Inferior parietal cortex (tissue), 1 donor: Measurements from ENCODE around the gene POLR1E.
"Not testable (repeated sequence)": the region's sequence is repeated elsewhere in the genome, so short reads cannot be mapped to it uniquely, and the experiment has no call there.

Experiments
- DNase-seq: peaks from one replicate; pipeline ENCODE4 v3.0.0-alpha.2; 2016; ENCODE audit errors: extremely low spot score

Gene POLR1E

DNA sequence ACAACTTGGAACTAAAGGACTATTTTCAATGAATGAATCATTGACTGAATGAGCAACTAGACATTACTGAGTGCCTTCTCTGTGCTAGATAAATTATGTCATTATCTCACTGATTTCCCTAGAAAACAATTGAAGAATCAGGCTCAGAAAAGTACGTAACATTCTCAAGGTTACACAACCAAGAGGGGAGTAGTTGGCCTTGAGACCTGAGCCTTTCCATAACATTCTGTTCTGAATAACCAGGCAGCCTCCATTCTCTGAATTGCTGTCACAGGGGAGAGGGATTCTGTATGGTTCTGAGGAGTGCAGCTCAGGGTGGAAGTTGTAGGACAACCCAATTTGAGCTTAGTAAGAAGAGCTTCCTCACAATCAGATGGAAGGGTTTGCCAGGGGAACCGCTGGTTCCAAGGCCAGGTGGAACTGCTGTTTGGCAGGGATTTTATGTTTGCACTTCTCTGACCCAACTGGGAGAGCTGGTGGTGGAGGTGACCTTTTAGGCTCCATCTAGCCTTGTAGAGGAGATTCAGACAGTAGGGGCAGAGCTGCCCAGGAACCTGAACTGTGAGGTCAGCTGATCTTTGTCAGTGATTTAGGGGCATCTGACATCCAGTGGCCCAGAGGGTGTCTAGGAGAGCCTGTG lies 16.3 kb downstream of the POLR1E start:
- no peak for DNase-seq

DNA sequence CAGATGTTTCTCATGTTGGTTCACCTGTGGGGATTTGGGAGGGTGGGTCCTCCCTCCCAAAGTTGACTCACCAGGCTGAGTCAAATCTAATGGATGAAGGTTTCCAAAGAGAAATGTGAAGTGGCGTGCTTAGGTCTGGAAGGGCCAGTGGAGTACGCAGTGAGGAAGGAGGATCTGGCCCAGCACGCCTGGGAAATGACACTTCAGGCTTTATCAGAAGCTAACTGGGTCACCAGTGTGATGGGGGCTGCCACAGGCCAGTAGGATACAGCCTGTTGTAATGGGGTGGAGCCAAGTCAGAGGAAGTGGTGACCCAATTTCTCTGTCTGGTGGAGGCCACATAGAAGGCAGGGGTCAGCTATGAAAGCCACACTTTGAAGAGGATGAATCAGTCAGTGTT lies 18.0 kb downstream of the POLR1E start:
- no peak for DNase-seq

DNA sequence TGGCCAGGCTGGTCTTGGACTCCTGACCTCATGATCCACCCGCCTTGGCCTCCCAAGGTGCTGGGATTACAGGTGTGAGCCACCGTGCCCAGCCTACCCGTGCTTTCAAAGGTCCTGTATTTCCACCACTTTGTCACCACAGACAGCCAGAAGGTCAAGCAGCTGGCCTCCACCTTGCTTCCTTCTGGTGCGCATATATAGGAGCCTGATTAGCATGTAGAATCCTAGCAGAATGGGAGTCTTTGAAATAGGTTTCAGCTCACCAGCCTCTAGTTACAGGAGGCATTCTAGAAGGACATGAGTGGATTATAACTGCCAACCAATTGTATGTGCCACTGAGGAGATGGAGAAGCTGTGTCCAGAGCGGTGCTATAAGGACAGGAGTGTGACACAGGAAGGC lies 18.9 kb downstream of the POLR1E start:
- DNase-seq, result no peak

DNA sequence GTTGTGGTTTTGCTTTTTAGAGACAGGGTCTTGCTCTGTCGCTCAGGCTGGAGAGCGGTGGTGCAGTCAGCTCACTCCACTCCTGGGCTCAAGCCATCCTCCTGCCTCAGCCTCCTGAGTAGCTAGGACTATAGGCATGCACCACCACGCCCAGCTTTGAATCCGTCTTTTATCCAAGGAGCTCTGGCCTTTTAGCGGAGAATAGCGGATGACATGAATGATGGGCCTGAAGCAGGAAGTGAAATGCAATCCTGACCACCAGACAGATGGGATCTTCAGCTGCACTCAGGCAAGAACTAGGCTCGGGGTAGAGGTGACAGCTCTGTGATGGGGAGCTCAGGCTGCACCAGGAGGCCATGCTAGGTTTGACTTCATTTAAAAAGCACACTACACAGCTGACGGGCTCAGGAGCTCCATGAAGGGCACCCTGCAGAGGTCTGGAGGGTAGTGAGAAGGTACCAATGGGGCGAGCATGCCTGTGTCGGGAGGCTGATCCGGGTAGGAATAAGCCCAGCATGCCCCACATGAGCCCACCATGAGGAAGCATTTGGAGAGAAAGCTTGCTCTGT lies 21.9 kb downstream of the POLR1E start:
- no peak for DNase-seq

DNA sequence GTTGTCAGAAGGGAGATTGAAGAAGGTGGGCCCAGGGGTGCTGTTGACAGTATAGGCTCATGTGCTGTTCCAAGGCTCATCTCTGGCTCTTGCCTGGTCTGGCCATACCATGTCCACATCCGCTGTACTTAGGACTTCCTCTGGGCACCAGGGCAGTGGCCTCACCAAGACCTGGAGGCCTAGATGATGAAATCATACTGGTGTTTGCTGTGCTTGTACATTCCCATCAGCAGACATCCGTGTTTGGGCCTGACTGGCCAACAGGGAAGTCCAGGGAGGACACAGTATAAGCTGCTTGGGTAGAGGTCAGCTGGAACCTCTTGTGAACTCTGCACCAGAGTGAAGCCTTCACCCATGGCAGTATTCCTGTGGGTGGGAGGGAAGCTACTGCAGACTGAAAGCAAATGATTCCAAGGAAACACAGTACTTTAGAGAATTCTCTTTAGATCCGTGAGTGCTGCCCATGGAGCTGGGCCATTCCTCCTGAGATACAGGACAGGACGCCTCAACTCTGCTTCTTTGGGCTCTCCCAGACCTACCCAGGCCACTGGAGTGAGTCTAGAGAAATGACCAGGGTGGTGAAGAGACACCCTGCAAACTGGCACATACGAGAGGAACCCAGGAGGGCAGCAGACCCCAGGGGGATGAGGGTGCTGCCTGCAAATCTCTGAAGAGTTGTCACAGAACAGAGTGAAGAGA lies 22.5 kb downstream of the POLR1E start:
- DNase-seq, result no peak

DNA sequence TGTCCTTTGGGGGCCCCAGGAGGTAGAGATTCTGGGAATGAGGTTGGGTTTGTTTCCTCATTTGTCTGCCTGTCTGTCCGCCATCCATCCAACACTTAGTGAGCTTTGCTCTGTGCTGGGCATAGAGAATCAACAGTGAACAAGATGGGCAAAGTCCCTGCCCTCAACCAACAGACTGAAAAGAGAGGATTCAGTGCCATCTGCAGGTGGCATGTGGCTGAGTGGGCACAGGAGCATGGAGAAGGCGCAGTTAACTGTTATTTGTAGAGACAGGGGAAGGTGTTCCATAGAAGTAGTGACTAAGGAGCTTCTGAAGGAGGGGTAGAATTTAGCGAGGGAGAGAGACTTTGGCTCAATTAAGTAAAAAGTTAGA lies 23.1 kb downstream of the POLR1E start:
- DNase-seq, result no peak

DNA sequence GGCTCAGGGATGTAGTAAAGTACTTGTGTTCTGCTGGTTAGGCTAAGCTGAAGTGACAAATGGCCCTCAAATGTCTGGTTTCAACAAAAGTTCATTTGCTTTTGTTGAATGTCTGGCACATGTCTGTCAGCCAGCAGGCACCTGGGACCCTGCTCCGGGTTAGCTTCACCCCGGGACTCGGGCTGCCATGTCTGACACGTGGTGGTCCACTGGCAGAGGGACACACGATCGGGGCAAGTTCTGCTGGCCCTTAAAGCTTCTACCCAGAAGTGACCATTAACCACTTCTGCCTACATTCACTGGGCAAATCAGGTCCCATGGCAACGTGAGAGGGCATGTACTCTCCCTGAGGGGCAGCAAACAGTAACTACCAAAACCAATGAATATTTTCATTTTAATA lies 23.8 kb downstream of the POLR1E start:
- no peak for DNase-seq

DNA sequence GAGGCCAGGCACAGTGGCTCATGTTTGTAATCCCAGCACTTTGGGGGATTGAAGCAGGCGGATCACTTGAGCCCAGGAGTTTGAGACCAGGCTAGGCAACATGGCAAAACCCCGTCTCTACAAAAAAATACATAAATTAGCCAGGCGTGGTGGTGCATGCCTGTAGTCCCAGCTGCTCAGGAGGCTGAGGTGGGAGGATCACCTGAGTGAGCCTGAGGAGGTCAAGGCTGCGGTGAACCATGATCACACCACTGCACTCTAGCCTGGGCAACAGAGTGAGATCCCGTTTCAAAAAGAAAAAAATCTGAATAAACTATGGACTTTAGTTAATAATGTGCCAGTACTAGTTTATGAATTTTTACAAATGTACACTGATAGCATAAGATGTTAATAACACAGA lies 24.3 kb downstream of the POLR1E start:
- DNase-seq, result not testable (repeated sequence)

DNA sequence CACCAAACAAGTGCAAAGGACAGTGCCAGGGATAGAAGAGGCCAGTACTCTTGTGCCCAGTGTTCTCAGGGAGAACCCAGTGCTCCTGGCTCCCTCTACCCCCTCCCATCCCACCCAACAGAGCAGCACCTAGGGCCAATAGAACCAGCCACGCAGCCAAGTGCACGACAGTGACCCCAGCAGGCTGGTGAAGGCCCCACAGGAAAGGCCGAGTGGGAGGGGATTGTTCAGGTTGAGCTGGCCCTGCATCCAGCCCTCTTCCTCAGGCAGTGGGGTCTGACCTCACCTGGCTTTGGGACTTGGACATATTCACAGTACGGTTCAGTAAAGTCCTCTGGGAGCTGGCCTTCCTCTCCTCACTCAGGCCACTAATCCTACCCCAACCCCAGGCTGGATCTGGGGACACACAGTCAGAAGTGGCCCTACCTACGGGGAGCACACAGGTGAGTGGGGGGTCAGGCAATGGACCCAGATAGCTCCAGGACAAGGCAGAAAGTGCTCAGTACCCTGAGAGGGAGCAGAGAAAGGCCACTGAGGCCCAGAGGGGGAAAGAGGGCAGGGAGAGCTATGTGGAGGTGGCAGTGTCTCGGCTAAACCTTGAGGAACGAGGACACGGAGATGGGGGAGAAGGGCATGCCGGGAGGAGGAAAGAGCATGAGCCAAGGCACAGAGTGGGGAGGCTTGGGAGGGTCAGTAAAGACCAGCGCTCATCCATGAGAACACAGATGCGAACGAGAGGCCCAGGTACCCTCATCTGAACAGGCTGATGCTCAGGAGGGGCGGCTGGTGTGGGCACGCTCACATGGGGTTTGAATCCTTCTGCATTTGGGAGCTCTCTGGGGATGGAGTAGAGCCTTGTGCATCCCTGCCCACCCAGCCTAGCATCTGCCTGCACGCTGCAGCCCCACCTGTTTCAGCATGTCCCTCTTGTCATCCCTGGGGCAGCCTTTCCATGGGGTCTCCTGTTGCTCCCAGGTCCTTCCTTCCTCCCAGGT lies 25.6 kb downstream of the POLR1E start:
- no peak for DNase-seq

DNA sequence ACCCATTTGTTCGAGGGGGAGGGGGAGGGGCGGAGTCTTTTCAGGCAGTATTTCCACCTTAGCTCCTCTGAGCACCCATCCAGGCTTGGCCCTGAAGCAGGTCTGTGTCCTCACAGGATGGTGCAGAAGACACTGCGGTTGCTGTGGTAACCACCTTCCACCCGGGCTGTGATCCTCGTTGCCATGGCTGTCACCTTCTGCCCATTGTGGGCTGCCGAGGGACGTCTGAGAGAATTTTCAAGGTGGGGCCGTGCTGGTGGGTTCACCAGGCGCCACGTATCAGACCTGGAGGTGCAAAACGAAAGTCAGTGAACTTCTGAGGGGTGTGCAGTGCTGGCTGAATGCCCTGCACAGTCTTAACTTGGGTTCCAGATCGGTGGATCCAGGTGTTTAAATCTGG lies 26.7 kb downstream of the POLR1E start:
- DNase-seq, result no peak

DNA sequence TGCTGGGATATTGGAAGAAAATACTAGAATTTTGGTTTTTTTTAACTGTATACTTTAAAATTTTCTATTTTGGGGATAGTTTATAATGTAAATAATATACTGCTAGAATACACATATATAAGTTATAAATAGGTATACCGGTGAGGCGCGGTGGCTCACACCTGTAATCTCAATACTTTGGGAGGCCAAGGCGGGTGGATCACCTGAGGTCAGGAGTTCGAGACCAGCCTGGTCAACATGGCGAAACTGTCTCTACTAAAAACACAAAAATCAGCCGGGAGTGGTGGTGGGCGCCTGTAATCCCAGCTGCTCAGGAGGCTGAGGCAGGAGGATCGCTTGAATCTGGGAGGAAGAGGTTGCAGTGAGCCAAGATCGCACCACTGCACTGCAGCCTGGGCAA lies 28.7 kb downstream of the POLR1E start:
- not testable (repeated sequence) for DNase-seq

DNA sequence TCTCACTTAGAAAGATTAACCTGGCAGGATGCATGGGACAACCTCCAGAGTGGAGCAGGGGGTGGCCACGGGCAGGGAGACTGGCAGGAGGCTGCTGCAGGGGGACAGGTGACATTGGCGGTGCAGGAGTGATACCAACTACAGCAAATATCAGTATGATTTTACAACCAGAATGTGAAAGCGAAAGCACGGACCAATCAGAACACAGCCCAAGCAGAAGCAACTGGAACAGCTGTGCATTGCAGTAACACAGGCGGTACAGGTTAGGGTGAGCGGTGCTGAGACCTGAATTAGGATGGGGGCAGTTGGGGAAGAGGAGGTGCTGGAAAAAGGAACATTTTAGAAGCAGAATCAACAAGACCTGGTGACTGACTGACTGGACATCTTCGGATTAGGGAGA lies 29.3 kb downstream of the POLR1E start:
- DNase-seq, result no peak

DNA sequence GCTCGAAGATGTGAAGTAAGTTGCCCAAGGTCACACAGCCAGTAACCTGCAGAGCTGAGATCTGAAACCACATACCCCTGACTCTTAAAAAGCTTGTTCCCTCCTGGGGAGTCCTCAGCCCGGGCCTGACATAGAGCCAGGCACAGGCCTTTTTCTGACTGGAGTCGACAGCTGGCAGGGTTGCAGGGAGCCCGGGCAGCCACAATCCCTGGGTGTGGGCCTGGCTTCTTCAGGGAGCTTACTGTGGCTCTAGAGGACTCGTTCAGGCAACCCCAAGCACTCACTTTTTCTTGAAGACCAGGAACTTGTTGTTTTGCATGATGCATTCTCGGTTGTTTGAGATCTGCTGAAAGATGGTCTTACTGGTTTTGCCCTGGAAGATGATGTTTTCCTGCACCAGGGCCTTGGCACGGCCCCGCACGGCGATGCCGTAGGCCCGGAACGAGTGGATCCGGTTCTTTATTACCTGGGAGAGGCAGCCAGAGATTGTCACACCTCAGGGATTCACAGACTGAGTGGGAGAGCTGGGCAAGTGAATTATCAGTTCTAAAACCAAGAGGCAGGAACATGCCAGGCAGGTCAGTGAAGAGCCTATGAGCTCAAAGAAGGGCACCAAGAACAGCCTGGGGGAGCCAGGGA lies 30.0 kb downstream of the POLR1E start:
- DNase-seq, result no peak

DNA sequence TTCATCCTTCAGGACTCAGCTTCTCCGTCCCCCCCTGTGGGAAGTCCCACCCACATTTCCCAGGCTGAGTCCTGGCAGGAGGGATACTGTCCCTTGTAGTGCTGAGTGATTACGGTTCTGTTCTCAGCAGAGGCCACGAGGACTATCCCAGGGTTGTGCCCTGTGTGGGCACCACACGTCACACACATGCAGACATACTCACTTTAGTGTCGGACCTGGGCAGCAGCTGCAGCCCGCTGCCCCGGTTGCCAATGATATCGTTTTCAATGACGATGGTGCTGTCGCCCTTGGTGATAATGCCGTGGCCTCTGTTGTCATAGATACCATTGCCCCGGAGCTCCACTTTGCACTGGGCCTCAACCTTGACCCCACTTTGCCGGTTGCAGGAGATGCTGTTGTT lies 32.2 kb downstream of the POLR1E start:
- no peak for DNase-seq

DNA sequence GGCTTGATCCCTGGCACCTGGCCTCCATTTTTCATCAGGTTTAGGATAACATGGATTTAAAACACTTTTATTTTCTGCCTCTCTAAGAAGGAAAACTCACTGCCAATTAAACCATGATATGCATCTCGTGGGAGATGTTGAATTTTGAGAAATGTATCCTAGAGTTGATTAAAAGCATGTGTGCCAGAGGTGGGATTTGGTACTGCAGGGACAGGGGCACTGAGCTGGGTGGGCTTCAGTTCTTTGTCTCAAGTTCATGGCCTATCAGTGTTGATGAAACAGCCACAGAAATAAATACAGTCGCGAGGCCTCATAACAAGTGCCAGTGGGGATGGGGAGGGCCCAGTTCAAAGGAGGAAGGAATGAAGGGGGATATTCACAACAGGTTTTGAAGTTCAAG lies 34.9 kb downstream of the POLR1E start:
- DNase-seq, result no peak

DNA sequence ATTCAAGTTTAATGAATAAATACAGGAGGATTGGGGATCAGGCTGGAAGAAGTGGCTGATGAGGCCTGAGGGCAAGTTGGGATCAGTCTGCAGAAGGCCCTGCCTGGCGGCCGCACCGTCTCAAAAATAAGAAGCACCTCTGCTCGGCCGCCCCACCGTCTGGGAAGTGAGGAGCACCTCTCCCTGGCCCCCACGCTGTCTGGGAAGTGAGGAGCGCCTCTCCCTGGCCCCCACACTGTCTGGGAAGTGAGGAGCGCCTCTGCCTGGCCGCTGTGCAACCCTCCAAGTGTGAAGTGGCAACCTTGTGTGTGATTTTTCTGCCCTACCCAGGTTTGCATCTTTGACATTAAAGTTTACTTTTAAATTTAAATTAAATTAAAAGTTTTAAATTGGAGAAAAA lies 35.4 kb downstream of the POLR1E start:
- DNase-seq, result no peak

DNA sequence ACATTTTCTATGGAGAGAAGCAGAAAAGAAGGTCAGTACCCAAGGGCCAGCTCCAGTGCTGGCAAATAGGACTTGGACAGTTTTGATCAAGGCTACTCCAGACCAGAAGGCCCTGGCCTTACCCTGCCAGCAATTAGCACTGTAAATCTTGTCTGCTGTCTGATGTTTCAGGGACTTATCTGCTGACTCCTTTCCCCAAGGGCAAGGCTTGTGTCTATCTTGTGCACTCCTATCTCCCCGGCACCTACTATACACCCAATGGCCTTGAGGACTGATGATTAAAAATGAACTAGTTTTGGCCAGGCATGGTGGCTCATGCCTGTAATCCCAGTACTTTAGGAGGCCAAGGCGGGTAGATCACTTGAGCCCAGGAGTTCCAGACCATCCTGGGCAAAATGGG lies 37.2 kb downstream of the POLR1E start:
- DNase-seq, result no peak

DNA sequence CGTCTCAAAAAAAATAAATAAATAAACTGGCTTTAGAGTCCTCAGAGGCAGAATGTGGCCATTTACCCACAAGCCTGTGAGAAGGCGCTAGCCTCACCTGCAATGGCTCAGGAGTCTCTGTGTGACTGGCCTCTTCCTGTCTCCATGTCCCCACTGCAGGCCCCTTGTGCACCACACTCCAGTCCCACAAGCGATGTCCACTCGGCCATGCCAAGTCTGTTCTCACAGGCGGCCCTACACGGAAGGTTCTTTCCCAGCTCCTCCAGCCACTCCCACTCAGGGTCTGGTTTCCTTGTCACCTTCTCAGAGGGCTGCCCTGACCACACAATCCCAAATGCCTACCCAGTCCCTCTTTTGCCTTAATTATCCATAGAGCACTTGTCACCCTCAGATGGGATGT lies 38.2 kb downstream of the POLR1E start:
- DNase-seq, result no peak

DNA sequence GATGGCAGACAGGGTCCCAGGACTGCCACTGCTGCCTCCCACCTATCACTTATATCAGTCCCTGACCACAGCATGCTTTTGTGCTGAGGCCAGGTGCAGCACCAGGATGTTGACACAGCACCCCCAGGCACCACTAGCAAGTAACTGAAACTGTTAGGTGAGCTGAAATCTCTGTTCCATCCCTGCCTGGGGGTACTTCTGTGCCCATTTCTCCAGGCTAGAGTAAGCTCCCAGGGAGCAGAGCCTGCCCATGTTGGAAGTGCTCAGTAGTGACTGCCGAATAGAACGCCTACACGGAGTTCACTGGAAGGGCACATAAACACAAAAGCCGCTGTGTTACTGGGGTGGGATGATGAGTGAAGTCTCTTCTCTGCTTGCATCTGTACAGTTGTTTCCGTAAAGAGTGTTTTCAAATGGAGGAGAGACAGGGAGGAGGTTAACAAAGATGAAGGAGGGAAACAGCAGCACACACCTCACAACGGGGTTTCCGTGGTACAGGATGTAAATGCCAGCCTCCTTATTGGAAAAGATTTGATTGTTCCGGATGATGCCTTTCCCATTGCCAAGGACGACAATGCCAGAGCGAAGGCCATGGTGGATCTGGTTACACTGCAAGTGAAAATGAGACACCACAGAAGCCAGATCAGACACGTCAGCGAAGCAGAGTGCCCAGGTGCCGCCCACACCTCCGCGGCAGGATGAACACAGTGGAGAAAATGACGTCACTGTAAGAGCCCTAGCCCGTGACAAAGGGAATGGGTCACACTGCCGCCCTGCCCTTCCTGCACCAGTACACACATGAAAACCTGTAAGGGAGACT lies 43.1 kb downstream of the POLR1E start:
- no peak for DNase-seq

DNA sequence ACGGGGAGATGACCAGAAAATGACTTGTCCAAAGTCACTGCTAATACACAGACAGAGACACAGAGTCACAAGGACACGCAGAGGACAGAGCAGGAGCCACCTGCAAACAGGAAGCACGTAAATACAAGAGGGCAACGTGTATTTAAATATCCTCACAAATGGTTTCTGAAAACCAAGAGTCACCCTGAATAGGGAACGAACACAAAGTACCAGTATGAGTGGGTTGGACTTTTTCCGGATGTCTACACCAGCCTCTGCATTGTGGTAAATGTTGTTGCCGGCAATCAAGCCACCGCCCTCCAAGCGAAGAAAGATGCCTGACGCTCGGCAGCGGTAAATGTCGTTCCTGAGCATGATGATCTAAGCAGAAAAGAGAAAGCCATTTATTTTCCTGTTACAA lies 46.0 kb downstream of the POLR1E start:
- DNase-seq, result no peak

DNA sequence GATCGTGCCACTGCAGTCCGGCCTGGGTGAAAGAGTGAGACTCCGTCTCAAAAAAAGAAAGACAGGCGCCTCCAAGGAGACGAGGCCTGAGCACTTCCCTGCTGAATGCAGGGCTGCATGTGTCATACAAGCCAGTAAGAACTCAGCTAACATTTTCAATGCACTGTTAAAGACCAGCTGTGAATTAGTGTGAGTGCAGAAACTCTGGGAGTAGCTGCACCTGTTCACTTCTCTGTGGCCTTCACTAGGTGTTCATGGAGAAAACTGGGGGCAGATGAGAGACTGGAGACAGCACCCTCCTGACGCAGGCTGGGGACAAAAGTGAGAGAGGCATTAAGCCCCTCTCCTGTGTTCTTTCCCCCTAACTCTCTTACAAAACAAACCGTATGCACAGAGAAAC lies 48.7 kb downstream of the POLR1E start:
- DNase-seq, result no peak
